ENCODE measurements around the gene SH3D19. TPM values are rescaled to one million over a fixed set of nuclear protein-coding genes. Genes with fewer than 3 reads are reported as not detected.
"Not testable (repeated sequence)": the region's sequence is repeated elsewhere in the genome, so short reads cannot be mapped to it uniquely, and the experiment has no call there.

SH3D19 gene
- total RNA-seq, 1 donor from 2014 or later = 4.9 TPM

- H3K4me1 Mint-ChIP-seq (ENCODE audit: low read depth, unreplicated experiment) = no peaks in the 10 kb centered on the region
- peaks cover 3% of the 10 kb centered on the region for H3K9me3 Mint-ChIP-seq (ENCODE audit: unreplicated experiment)
- H3K27me3 Mint-ChIP-seq (ENCODE audit: unreplicated experiment) = no peaks in the 10 kb centered on the region
- H3K4me3 Mint-ChIP-seq (ENCODE audit: unreplicated experiment) = no peak overlapping the region
- DNase-seq = no peak
- no peak for TF ChIP-seq CTCF (IDR thresholded peaks at IDR 0.05; ENCODE audit: partially characterized antibody, unreplicated experiment)
- no peak overlapping the region for H3K27ac Mint-ChIP-seq (ENCODE audit: unreplicated experiment)
- H3K36me3 Mint-ChIP-seq (ENCODE audit: unreplicated experiment) = peaks cover 10% of the 10 kb centered on the region
Observed at GRCh38 chr4:151284534-151285245, 40.7 kb downstream of the SH3D19 start.

- TF ChIP-seq CTCF (IDR thresholded peaks at IDR 0.05; ENCODE audit: partially characterized antibody, unreplicated experiment) = peak; percentile 68
- peak; percentile 75 for DNase-seq
- Mint-ChIP-seq H3K27me3 (ENCODE audit: unreplicated experiment) (no peaks in the 10 kb centered on the region), H3K27ac (ENCODE audit: unreplicated experiment) (no peak within 1 kb of the TSS), H3K9me3 (ENCODE audit: unreplicated experiment) (no peaks in the 10 kb centered on the region), H3K4me3 (ENCODE audit: unreplicated experiment) (no peak within 1 kb of the TSS), H3K4me1 (ENCODE audit: low read depth, unreplicated experiment) (no peaks in the 10 kb centered on the region), H3K36me3 (ENCODE audit: unreplicated experiment) (no peaks in the 10 kb centered on the region)
Observed at GRCh38 chr4:151276787-151277562, 48.4 kb downstream of the SH3D19 start, which contains the start of gene PRSS48. TSS of gene PRSS48 (plus strand) at chr4:151277161. CDS start at chr4:151277173, 12 bp downstream.

GRCh38 chr4:151268905-151269304, 56.5 kb downstream of the SH3D19 start:
- not testable (repeated sequence) for H3K27me3 Mint-ChIP-seq (ENCODE audit: unreplicated experiment); H3K27ac Mint-ChIP-seq (ENCODE audit: unreplicated experiment); H3K4me1 Mint-ChIP-seq (ENCODE audit: low read depth, unreplicated experiment); DNase-seq; H3K36me3 Mint-ChIP-seq (ENCODE audit: unreplicated experiment); H3K4me3 Mint-ChIP-seq (ENCODE audit: unreplicated experiment); H3K9me3 Mint-ChIP-seq (ENCODE audit: unreplicated experiment)

GRCh38 chr4:151267822-151268535, 57.4 kb downstream of the SH3D19 start:
- Mint-ChIP-seq H3K27ac (ENCODE audit: unreplicated experiment) (no peak overlapping the region), H3K4me3 (ENCODE audit: unreplicated experiment) (no peak overlapping the region), H3K9me3 (ENCODE audit: unreplicated experiment) (no peaks in the 10 kb centered on the region), H3K27me3 (ENCODE audit: unreplicated experiment) (no peaks in the 10 kb centered on the region), H3K4me1 (ENCODE audit: low read depth, unreplicated experiment) (no peaks in the 10 kb centered on the region), H3K36me3 (ENCODE audit: unreplicated experiment) (no peaks in the 10 kb centered on the region)
- no peak for DNase-seq
- TF ChIP-seq CTCF (IDR thresholded peaks at IDR 0.05; ENCODE audit: partially characterized antibody, unreplicated experiment) = no peak

GRCh38 chr4:151267104-151267503, 58.3 kb downstream of the SH3D19 start:
- Mint-ChIP-seq H3K36me3 (ENCODE audit: unreplicated experiment) (no peaks in the 10 kb centered on the region), H3K27ac (ENCODE audit: unreplicated experiment) (no peak overlapping the region), H3K9me3 (ENCODE audit: unreplicated experiment) (peaks cover 2% of the 10 kb centered on the region), H3K27me3 (ENCODE audit: unreplicated experiment) (no peaks in the 10 kb centered on the region), H3K4me1 (ENCODE audit: low read depth, unreplicated experiment) (no peaks in the 10 kb centered on the region), H3K4me3 (ENCODE audit: unreplicated experiment) (no peak overlapping the region)
- no peak for DNase-seq
- no peak for TF ChIP-seq CTCF (IDR thresholded peaks at IDR 0.05; ENCODE audit: partially characterized antibody, unreplicated experiment)

Data from glutamatergic neuron (in vitro differentiated cells).